Dermis blood vessel endothelial cell (primary cell): Measurements from ENCODE around the gene ANGPTL2. TPM values are rescaled to one million over a fixed set of nuclear protein-coding genes. Genes with fewer than 3 reads are reported as not detected.
"Not testable (repeated sequence)": the region's sequence is repeated elsewhere in the genome, so short reads cannot be mapped to it uniquely, and the experiment has no call there.

ENCODE experiments used
- DNase-seq: peaks from one replicate; pipeline ENCODE4 v3.0.0; 2010
- total RNA-seq: library from RNA; depleted of rRNA; stranded (reverse); fragments of >200 nt; gene quantifications from 2 replicates; pipeline ENCODE4 v1.2.3, GENCODE V29; 2014

The ANGPTL2 gene
- total RNA-seq, 1 donor from 2014 or later = 12.3 TPM

DNA sequence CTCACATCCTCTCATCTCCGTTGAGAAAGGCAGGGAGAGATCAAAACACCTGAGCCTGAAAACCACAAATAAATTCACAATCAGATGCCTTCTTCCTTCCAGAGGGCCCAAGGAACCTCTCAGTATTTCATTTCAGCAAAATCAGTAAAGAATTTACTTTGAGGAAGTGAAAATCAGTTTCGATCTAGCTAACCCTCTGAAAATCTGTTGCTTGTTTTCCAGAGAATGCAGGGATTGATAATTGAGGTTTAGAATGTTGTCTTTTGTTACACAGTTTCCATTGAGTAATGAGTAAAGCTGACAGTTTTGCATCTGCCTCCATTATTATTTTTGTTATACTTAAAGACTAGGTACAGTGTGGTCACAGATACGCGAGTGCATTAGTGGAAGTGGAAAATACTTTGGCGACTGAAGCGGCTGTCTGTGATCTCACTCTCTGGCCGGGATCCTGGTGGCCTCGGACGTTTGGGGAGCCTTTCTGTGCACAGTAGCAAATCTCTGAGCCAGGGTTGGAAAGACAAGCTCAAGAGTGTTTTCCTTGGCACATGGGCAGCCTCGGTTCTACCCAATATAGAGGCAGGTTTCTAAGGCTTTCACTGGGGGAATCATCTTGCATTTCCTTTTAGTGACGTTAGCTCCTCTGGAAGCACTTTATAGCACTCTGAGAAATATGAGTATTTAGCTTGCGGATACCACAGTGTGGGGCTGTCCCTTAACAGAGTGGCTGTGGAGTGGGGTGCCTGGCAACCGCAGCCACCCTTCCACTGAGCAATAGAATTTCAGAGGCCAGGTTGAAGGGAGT is 32.2 kb upstream of the ANGPTL2 start:
- DNase-seq = peak; percentile 65

GRCh38 chr9:127154003-127154389 is 31.6 kb upstream of the ANGPTL2 start:
- DNase-seq = no peak

DNA sequence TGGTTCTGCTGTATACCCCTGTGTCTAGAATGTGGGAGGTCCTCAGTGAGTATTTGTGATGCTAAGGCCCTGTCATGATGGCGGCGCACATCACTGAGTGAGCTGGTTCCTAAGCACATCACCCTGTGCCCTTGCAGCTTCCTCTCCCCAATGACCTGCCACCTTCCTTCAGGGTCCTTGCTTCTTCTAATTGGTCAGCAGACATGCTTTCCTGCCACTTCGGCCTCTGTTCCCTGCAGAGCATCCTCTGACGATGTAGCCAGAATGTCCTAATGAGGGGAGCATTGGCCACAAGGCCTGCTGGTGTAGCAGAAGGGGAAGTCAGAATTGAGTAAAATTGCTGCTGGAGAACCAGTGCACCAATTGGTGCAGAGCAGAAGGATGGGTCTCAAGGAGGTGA is 31.1 kb upstream of the ANGPTL2 start:
- DNase-seq = no peak

- DNase-seq = no peak
Measured at GRCh38 chr9:127149463-127150390, 27.3 kb upstream of the ANGPTL2 start.

- DNase-seq = no peak
Measured at GRCh38 chr9:127149010-127149409, 26.6 kb upstream of the ANGPTL2 start.

- no peak for DNase-seq
Measured at GRCh38 chr9:127148014-127148413, 25.6 kb upstream of the ANGPTL2 start.

DNA sequence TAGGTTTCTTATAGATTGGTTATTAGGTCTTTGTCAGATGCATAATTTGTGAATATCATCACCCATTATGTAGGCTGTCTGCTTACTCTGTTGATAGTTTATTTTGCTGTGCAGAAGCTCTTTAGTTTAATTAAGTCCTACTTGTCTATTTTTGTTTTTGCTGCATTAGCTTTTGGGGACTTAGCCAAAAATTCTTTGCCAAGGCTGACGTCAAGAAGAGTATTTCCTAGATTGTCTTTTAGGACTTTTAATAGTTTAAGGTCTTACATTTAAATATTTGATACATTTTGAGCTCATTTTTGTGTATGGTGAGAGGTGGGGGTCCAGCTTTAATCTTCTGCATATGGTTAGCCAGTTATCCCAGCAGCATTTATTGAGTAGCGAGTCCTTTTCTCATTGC is 24.8 kb upstream of the ANGPTL2 start:
- DNase-seq = no peak

DNA sequence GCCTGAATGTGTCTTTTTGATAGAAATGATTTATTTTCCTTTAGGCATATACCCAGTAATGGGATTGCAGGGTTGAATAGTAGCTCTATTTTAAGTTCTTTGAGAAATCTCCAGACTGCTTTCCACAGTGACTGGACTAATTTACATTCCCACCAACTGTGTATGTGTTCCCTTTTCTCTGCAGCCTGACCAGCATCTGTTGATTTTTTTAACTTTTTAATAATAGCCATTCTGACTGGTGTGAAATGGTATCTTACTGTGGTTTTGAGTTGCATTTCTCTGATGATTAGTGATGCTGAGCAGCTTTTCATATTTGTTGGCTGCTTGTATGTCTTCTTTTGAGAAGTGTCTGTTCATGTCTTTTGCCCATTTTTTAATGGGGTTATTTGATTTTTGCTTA is 24.4 kb upstream of the ANGPTL2 start:
- not testable (repeated sequence) for DNase-seq

GRCh38 chr9:127144670-127145445 is 22.4 kb upstream of the ANGPTL2 start:
- DNase-seq = no peak

DNA sequence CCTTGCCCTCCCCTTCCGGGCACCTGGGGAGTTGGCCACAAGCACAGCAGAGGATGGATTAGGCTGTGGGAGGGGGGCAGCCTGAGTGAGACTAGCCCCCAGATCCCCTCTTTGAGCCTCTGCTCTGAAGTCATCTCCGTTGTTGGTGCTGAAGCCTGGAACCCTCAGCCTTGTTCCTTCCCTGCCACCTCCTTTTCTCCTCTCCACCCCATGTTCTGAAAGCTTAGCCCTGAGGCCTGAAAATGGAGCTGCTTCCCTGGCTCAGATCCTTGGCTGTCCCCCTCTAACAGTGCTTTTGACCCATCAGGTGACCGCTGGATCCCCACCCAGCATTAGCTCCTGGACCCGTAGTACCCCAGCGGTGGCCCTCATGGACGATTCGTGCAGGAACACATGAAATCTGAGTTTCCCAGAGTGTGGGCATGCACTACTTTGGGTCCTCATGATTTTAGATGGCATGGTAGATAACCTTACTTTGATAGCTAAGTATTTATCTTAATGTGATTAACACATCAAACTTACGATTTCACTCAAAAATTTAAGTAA is 21.6 kb upstream of the ANGPTL2 start:
- DNase-seq = no peak

GRCh38 chr9:127142931-127143464 is 20.6 kb upstream of the ANGPTL2 start:
- no peak for DNase-seq

DNA sequence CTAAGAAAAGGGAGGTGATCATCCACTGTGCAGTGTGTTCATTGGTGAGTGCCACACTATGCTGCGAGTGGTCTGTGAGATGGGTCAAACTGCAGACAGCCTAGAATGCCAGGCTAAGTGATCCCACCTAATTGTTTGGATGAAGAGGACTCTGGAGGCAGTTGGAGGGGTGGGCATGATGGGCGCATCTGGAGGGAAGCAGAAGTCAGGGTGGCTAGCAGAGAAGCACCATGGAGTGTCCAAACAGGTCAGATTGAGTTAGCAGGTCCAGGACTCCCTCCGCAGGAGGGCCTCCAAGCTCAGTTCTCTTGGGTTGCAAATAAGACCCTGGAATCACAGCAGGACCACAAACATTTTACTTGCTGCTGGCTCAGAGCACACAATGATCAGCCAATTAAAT is 19.9 kb upstream of the ANGPTL2 start:
- DNase-seq = no peak

- DNase-seq = no peak
Measured at GRCh38 chr9:127140842-127141675, 18.6 kb upstream of the ANGPTL2 start.

GRCh38 chr9:127140181-127140580 is 17.7 kb upstream of the ANGPTL2 start:
- no peak for DNase-seq

DNA sequence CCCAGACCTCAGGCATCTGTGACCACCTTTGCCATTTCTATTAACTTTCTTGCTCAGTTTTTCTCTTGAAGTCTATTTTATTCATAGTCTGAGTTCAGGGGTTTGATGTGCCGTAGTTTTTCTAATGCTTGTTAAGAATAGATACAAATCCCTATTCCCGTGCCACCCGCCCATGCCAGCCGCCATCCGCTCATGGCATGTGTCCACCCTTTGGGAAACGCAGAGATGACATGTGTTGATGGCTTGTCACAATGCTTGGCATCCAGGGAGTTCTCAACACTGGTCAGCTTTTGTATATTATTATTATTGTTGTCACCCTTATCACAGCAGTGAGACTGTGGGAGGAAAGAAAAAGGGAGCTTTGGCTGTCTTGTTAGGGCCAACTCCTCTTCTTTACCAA is 17.3 kb upstream of the ANGPTL2 start:
- no peak for DNase-seq

DNA sequence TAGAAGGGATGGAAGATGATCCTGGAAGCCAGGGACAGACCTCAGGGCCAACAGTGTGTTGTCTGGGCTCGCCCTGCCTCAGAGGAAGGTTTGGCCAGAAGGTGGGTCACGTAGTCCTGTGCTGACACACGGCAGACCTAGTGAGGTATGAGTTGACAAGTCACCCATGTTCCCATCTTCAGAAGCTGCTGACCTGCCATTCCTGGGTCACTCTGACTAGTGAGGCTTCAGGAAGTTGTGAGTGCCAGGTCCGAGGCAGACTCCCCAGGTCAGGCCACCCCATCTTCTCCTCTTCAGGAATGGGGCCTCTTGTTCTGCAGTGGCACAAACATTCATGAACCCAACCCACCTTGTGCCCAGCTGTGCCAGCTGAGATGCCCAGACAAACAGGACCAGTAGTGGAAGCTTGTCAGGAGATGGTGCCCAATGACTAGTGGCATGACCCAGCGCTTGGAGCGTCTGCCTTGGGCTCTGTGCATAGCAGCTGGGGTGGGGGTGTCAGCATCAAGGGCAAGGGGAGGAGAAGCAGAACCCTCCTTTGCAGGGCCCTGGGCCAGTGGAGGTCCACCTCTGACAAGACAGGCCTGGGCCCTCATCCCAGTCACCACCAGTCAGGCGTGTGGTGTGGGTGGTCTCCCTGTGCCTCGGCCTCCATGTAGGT is 16.8 kb upstream of the ANGPTL2 start:
- no peak for DNase-seq

- DNase-seq = no peak
Measured at GRCh38 chr9:127138444-127138843, 16.0 kb upstream of the ANGPTL2 start.

GRCh38 chr9:127137640-127138360 is 15.4 kb upstream of the ANGPTL2 start:
- DNase-seq = no peak

- DNase-seq = no peak
Measured at GRCh38 chr9:127136880-127137639, 14.6 kb upstream of the ANGPTL2 start.
